GM06990 (cell line): ENCODE results near the gene MICAL3.

Experiments
- DNase-seq: peaks from one replicate; pipeline ENCODE4 v3.0.0-alpha.2; 2011; ENCODE audit not compliant: insufficient read length; ENCODE audit errors: extremely low read depth
- H3K27me3 ChIP-seq: replicated peaks from 2 replicates; pipeline ENCODE4 v1.6.0; 2011; ENCODE audit warnings: low read length; ENCODE audit not compliant: control insufficient read depth, insufficient read depth
- H3K36me3 ChIP-seq: 2 replicates; pipeline ENCODE4 v1.5.1; 2011; ENCODE audit warnings: low read length; ENCODE audit not compliant: control insufficient read depth, insufficient read depth
- H3K4me3 ChIP-seq: replicated peaks from 2 replicates; pipeline ENCODE4 v1.5.1; 2011; ENCODE audit warnings: low read depth, mild to moderate bottlenecking, control low read depth, low read length
- CTCF ChIP-seq: IDR thresholded peaks from 2 replicates; pipeline ENCODE4 v1.5.1; 2011; ENCODE audit warnings: low read length, control low read depth, mild to moderate bottlenecking, inconsistent platforms; ENCODE audit not compliant: insufficient read depth, poor library complexity, severe bottlenecking

Gene MICAL3

DNA sequence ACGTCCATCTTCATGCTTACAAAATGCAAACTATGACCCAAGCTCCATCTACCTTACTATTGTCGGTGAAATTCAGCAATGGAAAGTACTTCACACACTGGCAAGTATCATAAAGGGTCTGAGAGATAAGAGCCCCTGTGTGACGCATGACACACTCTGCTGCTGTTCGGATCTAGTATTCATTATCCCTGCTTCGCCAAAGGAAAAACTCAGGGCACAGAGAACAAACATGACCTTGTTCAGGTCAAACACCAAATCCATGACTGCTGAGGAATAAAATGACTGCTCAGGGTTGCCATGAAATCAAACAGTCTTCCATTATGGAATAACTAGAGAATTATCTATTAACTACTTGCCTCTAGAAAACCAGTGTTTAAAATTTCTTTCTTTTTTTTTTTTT, 73.0 kb downstream of the MICAL3 start:
- no peak for TF ChIP-seq CTCF
- H3K36me3 ChIP-seq = no peaks in the 10 kb centered on the region; the same call in 1 of the 2 replicates
- H3K27me3 ChIP-seq = no peaks in the 10 kb centered on the region
- DNase-seq = no peak
- no peak overlapping the region for H3K4me3 ChIP-seq

- Histone ChIP-seq H3K4me3 (no peak overlapping the region), H3K36me3 (no peaks in the 10 kb centered on the region; the same call in 1 of the 2 replicates), H3K27me3 (no peaks in the 10 kb centered on the region)
- DNase-seq = no peak
- TF ChIP-seq CTCF = no peak
These were observed 73.6 kb downstream of the MICAL3 start for GRCh38 chr22:17950651-17951214.

DNA sequence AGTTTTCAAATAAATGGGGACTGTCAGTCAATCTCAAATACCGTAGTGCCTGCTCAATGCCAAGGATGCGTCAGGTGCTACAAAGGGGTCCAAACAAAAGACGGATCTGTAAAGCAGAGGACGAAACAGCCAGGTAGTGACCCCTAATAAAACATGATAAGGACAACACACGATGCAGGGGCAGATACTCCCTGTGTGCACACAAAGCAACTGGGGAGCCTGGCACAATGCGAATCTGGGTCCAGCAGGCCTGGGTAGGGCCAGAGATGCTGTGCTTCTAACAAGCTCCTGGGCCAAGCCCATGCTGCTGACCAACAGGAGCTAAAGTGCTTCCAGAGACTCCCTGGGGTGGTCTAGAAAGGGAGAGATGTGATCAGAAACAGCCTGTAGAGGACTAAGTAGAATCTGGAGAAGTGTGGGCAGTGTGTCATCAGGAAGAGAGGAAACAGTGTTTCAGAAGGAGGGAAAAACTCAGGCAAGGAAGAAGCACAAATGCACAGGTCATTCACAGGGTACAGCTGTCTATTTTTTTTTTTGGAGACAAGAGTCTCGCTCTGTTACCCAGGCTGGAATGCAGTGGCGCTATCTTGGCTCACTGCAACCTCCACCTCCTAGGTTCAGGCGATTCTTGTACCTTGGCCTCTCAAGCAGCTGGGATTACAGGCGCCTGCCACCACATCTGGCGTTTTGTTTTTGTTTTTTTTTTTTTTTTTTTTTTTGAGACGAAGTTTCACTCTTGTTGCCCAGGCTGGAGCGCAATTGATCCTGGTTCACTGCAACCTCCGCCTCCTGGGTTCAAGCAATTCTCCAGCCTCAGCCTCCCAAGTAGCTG, 74.5 kb downstream of the MICAL3 start:
- Histone ChIP-seq H3K27me3 (no peaks in the 10 kb centered on the region), H3K4me3 (no peak overlapping the region), H3K36me3 (no peaks in the 10 kb centered on the region; the same call in 1 of the 2 replicates)
- no peak for TF ChIP-seq CTCF
- no peak for DNase-seq

GRCh38 chr22:17948101-17948500, 76.3 kb downstream of the MICAL3 start:
- no peak for TF ChIP-seq CTCF
- no peaks in the 10 kb centered on the region; the same call in 1 of the 2 replicates for H3K36me3 ChIP-seq
- H3K27me3 ChIP-seq = no peaks in the 10 kb centered on the region
- H3K4me3 ChIP-seq = no peak overlapping the region
- no peak for DNase-seq

DNA sequence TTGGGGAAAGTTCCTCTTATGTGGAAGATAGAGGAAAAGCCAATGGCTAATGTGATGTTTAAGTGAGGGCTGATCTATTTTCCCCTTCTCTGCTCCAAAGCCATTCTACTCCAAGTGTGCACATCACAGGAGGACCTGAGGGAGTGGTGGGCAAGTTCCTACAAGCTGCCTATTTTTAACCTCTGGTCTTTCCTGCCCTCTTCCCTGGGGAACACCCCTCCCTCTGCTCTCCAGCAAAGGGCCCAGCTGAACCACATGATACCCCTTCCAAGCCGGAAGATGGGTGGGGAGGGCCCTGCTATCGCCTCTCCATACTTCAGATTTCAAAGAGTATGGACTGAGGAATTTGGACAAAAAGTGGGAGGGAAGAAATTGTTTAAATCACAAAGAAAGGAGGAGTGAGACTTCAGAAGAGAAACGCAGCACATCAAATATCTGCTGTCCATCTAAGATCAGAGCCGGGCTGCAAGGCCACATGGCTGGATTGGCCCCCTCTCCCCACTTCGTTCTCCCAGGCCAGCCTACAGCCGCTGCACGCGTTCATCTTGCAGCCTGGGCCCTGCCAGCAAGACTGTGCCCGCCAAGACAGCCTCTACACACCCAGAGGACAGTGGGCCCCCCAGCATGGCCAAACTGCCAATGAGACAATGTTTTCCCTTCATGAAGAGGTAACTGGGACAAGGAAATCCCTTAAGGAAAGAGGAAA, 77.5 kb downstream of the MICAL3 start:
- no peak for TF ChIP-seq CTCF
- no peak for DNase-seq
- H3K4me3 ChIP-seq = no peak overlapping the region
- no peaks in the 10 kb centered on the region; the same call in 1 of the 2 replicates for H3K36me3 ChIP-seq
- no peaks in the 10 kb centered on the region for H3K27me3 ChIP-seq
